ENCODE results near the gene TRABD2B.

The TRABD2B gene

GRCh38 chr1:47787560-47787959, 209.6 kb downstream of the TRABD2B start:
- no peak for TF ChIP-seq EZH2phosphoT487 (IDR thresholded peaks at IDR 0.05; ENCODE audit: borderline replicate concordance, low read length)
- no peak for TF ChIP-seq CTCF (IDR thresholded peaks at IDR 0.05; ENCODE audit: low read depth, low read length, poor library complexity, severe bottlenecking)
- H3K79me2 ChIP-seq (ENCODE audit: control insufficient read depth, low read length): no peaks in the 10 kb centered on the region
- no peaks in the 10 kb centered on the region; the same call in 1 of the 2 replicates for H3K27me3 ChIP-seq (ENCODE audit: control insufficient read depth, low read length)
- H3K4me1 ChIP-seq (ENCODE audit: control insufficient read depth, low read length): no peaks in the 10 kb centered on the region
- no peaks in the 10 kb centered on the region for H3K9me2 ChIP-seq (replicated peaks; ENCODE audit: control insufficient read depth, low read length)
- no peaks in the 10 kb centered on the region for H4K20me1 ChIP-seq (ENCODE audit: control insufficient read depth, insufficient read depth, low read depth, low read length)
- H3K4me2 ChIP-seq (ENCODE audit: low read length): no peak overlapping the region
- H3K36me3 ChIP-seq (ENCODE audit: control insufficient read depth, low read length): no peaks in the 10 kb centered on the region
- no peak overlapping the region for H3K27ac ChIP-seq (ENCODE audit: low read depth, low read length)
- no peak overlapping the region for H3K4me3 ChIP-seq (ENCODE audit: low read length)
- no peaks in the 10 kb centered on the region for H3F3A ChIP-seq (ENCODE audit: control insufficient read depth, insufficient read depth)
- H3K9me3 ChIP-seq (ENCODE audit: control insufficient read depth, insufficient read depth, low read length): no peaks in the 10 kb centered on the region

- Histone ChIP-seq H3K4me1 (ENCODE audit: control insufficient read depth, low read length) (no peaks in the 10 kb centered on the region), H4K20me1 (ENCODE audit: control insufficient read depth, insufficient read depth, low read depth, low read length) (no peaks in the 10 kb centered on the region), H3K4me2 (ENCODE audit: low read length) (no peak overlapping the region), H3K27ac (ENCODE audit: low read depth, low read length) (no peak overlapping the region), H3K36me3 (ENCODE audit: control insufficient read depth, low read length) (no peaks in the 10 kb centered on the region), H3K9me3 (ENCODE audit: control insufficient read depth, insufficient read depth, low read length) (no peaks in the 10 kb centered on the region), H3K27me3 (ENCODE audit: control insufficient read depth, low read length) (no peaks in the 10 kb centered on the region; the same call in 1 of the 2 replicates), H3F3A (ENCODE audit: control insufficient read depth, insufficient read depth) (no peaks in the 10 kb centered on the region), H3K4me3 (ENCODE audit: low read length) (no peak overlapping the region), H3K9me2 (replicated peaks; ENCODE audit: control insufficient read depth, low read length) (no peaks in the 10 kb centered on the region), H3K79me2 (ENCODE audit: control insufficient read depth, low read length) (no peaks in the 10 kb centered on the region)
- TF ChIP-seq EZH2phosphoT487 (IDR thresholded peaks at IDR 0.05; ENCODE audit: borderline replicate concordance, low read length) (no peak), CTCF (IDR thresholded peaks at IDR 0.05; ENCODE audit: low read depth, low read length, poor library complexity, severe bottlenecking) (no peak)
Observed at GRCh38 chr1:47786316-47786715, 210.9 kb downstream of the TRABD2B start.

GRCh38 chr1:47785561-47786271, 211.5 kb downstream of the TRABD2B start:
- no peaks in the 10 kb centered on the region for H3K79me2 ChIP-seq (ENCODE audit: control insufficient read depth, low read length)
- H3K9me2 ChIP-seq (replicated peaks; ENCODE audit: control insufficient read depth, low read length): no peaks in the 10 kb centered on the region
- no peaks in the 10 kb centered on the region for H3K9me3 ChIP-seq (ENCODE audit: control insufficient read depth, insufficient read depth, low read length)
- no peaks in the 10 kb centered on the region for H3K4me1 ChIP-seq (ENCODE audit: control insufficient read depth, low read length)
- TF ChIP-seq EZH2phosphoT487 (IDR thresholded peaks at IDR 0.05; ENCODE audit: borderline replicate concordance, low read length) (no peak), CTCF (IDR thresholded peaks at IDR 0.05; ENCODE audit: low read depth, low read length, poor library complexity, severe bottlenecking) (no peak)
- no peak overlapping the region for H3K27ac ChIP-seq (ENCODE audit: low read depth, low read length)
- no peaks in the 10 kb centered on the region for H4K20me1 ChIP-seq (ENCODE audit: control insufficient read depth, insufficient read depth, low read depth, low read length)
- H3K27me3 ChIP-seq (ENCODE audit: control insufficient read depth, low read length): no peaks in the 10 kb centered on the region; the same call in 1 of the 2 replicates
- no peak overlapping the region for H3K4me3 ChIP-seq (ENCODE audit: low read length)
- H3K36me3 ChIP-seq (ENCODE audit: control insufficient read depth, low read length): no peaks in the 10 kb centered on the region
- H3F3A ChIP-seq (ENCODE audit: control insufficient read depth, insufficient read depth): no peaks in the 10 kb centered on the region
- no peak overlapping the region for H3K4me2 ChIP-seq (ENCODE audit: low read length)
